ENCODE data around the gene SS18L1.

SS18L1 gene

GRCh38 chr20:62164879-62165761, 21.6 kb downstream of the SS18L1 start:
- H3K27ac ChIP-seq, result no peak overlapping the region
- TF ChIP-seq ZFX (IDR thresholded peaks at IDR 0.05) (no peak), CTCF (conservative IDR thresholded peaks at IDR 0.05) (no peak)

- no peak overlapping the region for H3K27ac ChIP-seq
- TF ChIP-seq ZFX (IDR thresholded peaks at IDR 0.05), result no peak
- TF ChIP-seq CTCF (conservative IDR thresholded peaks at IDR 0.05), result no peak
Measured at GRCh38 chr20:62165762-62166399, 22.3 kb downstream of the SS18L1 start.

GRCh38 chr20:62167474-62167873, 23.9 kb downstream of the SS18L1 start:
- TF ChIP-seq CTCF (conservative IDR thresholded peaks at IDR 0.05), result no peak
- TF ChIP-seq ZFX (IDR thresholded peaks at IDR 0.05), result no peak

GRCh38 chr20:62168061-62168460, 24.5 kb downstream of the SS18L1 start:
- H3K27ac ChIP-seq, result no peak overlapping the region
- TF ChIP-seq CTCF (conservative IDR thresholded peaks at IDR 0.05) (no peak), ZFX (IDR thresholded peaks at IDR 0.05) (no peak)

More at GRCh38 chr20:62167474-62167873, 23.9 kb downstream of the SS18L1 start:
- H3K27ac ChIP-seq, result no peak overlapping the region

GRCh38 chr20:62168890-62169435, 25.4 kb downstream of the SS18L1 start:
- TF ChIP-seq CTCF (conservative IDR thresholded peaks at IDR 0.05) (no peak), ZFX (IDR thresholded peaks at IDR 0.05) (no peak)
- H3K27ac ChIP-seq, result no peak overlapping the region

GRCh38 chr20:62170536-62170935, 27.0 kb downstream of the SS18L1 start:
- H3K27ac ChIP-seq, result no peak overlapping the region
- no peak for TF ChIP-seq CTCF (conservative IDR thresholded peaks at IDR 0.05)
- no peak for TF ChIP-seq ZFX (IDR thresholded peaks at IDR 0.05)

- H3K27ac ChIP-seq, result no peak overlapping the region
- TF ChIP-seq CTCF (conservative IDR thresholded peaks at IDR 0.05) (no peak), ZFX (IDR thresholded peaks at IDR 0.05) (no peak)
Measured at GRCh38 chr20:62171245-62171644, 27.7 kb downstream of the SS18L1 start.

Measured in C4-2B (cell line).